ENCODE results near the gene GRID1.
"Not testable (repeated sequence)": the region's sequence is repeated elsewhere in the genome, so short reads cannot be mapped to it uniquely, and the experiment has no call there.

The GRID1 gene

GRCh38 chr10:85993840-85994507, 372.6 kb downstream of the GRID1 start:
- no peak for DNase-seq (ENCODE audit: low spot score)

GRCh38 chr10:85993140-85993539, 373.5 kb downstream of the GRID1 start:
- no peak for DNase-seq (ENCODE audit: low spot score)

DNA sequence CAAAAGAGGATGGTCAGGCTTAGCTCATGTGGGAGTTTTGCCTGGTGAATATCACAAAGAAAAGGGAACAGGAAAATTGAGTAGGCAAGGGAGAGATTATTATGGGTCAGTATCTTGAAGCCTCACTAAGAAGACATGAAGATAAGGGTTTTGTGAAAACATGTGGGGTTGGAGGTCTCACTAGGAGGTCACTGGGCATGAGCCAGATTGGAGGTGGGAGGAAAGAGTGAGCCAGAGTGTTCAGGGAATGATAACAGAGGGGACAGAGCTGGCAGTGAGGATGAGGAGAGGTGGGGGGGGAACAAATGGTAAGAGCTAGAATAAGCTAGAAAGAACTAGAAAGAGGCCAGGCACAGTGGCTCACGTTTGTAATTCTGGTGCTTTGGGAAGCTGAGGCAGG, 374.3 kb downstream of the GRID1 start:
- DNase-seq (ENCODE audit: low spot score) = no peak

DNA sequence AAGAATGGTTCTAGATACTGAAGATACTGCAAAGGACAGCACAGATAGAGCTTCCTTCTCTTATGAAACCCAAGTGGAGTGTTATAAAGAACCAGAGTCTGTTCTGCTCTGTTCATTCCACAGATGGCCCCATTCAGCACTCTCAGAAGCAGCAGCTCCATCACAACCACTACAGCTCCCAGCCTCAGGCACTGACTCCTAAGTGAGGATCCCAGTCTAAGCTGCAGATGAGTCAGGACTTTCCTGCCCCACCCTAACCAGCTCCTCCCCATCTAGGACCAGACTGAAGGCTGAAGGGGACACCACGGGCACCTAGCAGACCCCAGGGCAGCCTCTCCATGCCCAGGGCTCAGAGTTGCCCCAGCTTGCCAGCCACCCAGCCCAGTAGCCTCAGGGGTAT, 379.8 kb downstream of the GRID1 start:
- no peak for DNase-seq (ENCODE audit: low spot score)

DNA sequence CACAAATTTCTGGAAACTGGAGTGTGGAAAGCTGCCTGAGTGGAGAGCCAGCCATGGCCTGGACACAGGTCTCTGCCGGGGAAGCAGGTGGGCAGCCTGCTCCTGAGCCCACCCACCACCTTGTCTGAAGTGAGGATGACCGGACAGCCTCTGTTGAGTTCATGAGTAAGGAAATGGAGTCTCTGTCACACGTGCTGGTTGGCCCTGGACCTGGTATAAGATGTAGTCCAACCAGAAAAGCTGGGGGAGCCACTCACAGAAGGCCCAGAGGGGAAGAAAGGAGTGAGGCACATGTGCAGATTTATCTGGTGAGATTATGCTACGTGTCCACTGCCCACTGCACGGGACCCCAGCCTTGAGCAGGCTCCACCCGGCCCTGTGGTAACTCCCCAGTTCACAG, 383.5 kb downstream of the GRID1 start:
- no peak for DNase-seq (ENCODE audit: low spot score)

DNA sequence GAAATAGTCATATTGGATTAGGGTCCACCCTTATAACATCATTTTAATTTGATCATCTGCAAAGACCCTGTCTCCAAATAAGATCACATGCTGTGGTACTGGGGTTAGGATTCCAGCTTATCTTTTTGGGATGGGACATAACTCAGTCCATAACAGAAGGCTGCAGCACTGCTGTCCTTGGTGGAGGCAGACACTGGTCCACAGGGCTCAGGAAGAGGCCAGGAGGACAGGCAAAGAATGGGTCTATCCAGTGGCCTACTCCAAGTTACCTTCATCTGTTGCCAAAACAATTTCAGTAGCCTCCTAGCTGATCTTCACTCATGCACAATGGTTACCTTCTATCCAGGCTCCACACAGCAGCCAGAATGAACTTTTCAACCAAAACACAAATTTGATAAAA, 387.0 kb downstream of the GRID1 start:
- DNase-seq (ENCODE audit: low spot score) = no peak

- no peak for DNase-seq (ENCODE audit: low spot score)
Measured at GRCh38 chr10:85978566-85979358, 387.8 kb downstream of the GRID1 start.

GRCh38 chr10:85977642-85978041, 389.0 kb downstream of the GRID1 start:
- DNase-seq (ENCODE audit: low spot score) = no peak

- no peak for DNase-seq (ENCODE audit: low spot score)
Measured at GRCh38 chr10:85976267-85976793, 390.3 kb downstream of the GRID1 start.

- DNase-seq (ENCODE audit: low spot score) = no peak
Measured at GRCh38 chr10:85971494-85971893, 395.1 kb downstream of the GRID1 start.

- no peak for DNase-seq (ENCODE audit: low spot score)
Measured at GRCh38 chr10:85967594-85967993, 399.0 kb downstream of the GRID1 start.

DNA sequence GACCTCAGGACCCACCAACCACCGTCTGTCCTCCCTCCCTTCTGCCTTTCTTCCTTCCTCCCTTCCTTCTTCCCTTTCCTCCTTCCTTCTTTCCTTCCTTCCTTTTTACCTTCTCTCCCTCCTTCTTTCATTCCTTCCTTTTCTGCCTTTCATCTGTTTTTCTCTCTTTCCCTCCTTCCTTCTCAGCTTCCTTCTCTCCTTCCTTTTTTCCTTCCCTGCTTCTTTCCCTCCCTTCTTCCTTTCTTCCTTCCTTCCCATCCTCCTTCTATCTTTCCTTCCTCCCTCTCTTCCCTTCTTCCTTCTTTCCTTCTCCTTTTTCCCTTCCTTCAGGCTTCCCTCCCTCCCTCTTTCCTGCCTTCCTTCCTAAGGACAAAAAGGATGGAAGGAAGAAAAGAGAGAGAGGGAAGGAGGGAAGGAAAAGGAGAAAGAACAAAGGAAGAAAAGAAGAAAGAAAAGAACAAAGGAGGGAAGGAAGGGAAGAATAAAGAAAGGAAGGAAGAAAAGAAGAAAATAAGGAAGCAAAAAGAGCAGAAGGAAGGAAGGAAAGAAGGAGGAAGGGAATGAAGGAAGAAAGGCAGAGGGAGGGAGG, 405.0 kb downstream of the GRID1 start:
- DNase-seq (ENCODE audit: low spot score) = no peak

- DNase-seq (ENCODE audit: low spot score) = no peak
Measured at GRCh38 chr10:85961073-85961472, 405.5 kb downstream of the GRID1 start.

- DNase-seq (ENCODE audit: low spot score) = no peak
Measured at GRCh38 chr10:85959239-85959638, 407.4 kb downstream of the GRID1 start.

DNA sequence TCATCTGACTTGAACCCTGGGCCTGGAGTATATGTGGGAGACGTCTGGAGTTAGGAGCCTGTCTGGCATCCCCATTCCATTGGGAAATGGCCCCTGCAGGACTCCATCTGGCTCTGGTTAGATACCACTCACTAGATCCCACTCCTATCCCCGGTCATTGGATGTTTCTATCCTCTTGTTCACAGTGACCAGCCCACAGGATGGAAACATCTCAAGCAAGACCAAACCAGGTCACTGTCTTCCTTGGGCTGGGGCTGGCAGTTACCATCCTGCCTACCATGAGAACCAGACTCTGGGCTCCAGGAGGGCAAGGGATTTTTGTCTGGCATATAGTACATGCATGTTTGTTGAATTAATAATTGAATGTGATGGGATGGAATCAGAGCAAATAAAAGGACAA, 415.7 kb downstream of the GRID1 start:
- no peak for DNase-seq (ENCODE audit: low spot score)

GRCh38 chr10:85946713-85947326, 419.8 kb downstream of the GRID1 start:
- no peak for DNase-seq (ENCODE audit: low spot score)

- no peak for DNase-seq (ENCODE audit: low spot score)
Measured at GRCh38 chr10:85936161-85936560, 430.4 kb downstream of the GRID1 start.

DNA sequence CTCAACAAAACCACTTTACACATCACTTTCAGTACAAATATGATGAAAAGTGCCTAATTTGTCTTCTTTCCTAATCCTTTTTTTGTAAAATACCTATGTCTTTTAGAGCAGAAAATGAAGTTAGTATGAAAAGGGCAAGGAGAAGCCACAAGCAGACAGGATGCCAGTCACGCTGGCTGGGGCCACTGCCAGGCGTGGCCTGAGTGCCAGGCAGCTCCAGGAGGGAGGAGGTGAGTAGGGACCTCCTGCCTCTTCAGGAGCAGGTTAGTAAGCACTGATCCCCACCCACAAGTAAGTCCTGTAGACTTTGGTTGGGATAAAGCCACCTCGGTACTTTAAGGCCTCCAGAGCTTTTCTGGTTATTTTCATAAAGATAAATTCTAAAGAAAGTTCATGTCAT, 432.0 kb downstream of the GRID1 start:
- DNase-seq (ENCODE audit: low spot score) = no peak

DNA sequence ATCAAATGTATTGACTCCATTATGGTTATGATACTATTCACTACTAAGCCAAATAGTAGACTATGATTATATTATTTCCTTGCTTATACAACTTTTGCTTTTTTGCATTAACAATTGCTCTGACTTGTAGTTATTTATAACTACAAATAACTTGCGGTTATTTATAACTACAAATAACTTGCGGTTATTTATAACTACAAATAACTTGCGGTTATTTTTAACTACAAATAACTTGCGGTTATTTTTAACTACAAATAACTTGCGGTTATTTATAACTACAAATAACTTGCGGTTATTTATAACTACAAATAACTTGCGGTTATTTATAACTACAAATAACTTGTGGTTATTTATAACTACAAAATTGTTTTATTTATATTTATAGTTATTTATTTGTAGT, 436.6 kb downstream of the GRID1 start:
- DNase-seq (ENCODE audit: low spot score) = not testable (repeated sequence)

GRCh38 chr10:85927952-85928665, 438.5 kb downstream of the GRID1 start:
- DNase-seq (ENCODE audit: low spot score) = no peak

- no peak for DNase-seq (ENCODE audit: low spot score)
Measured at GRCh38 chr10:85926986-85927385, 439.6 kb downstream of the GRID1 start.

- DNase-seq (ENCODE audit: low spot score) = no peak
Measured at GRCh38 chr10:85926136-85926535, 440.5 kb downstream of the GRID1 start.
